AG10803 (cell line): ENCODE data around the gene TANC1.

Experiments
- DNase-seq: peaks from one replicate; pipeline ENCODE4 v3.0.0; 2010; ENCODE audit warnings: low read depth
- H3K4me3 ChIP-seq: 2 replicates; pipeline ENCODE4 v1.5.1; 2011; ENCODE audit warnings: mild to moderate bottlenecking, low read length, control low read depth
- CTCF ChIP-seq: conservative IDR thresholded peaks from 2 replicates; pipeline ENCODE4 v1.5.1; 2011; ENCODE audit warnings: mild to moderate bottlenecking, low read length, control low read depth, inconsistent platforms

Gene TANC1

DNA sequence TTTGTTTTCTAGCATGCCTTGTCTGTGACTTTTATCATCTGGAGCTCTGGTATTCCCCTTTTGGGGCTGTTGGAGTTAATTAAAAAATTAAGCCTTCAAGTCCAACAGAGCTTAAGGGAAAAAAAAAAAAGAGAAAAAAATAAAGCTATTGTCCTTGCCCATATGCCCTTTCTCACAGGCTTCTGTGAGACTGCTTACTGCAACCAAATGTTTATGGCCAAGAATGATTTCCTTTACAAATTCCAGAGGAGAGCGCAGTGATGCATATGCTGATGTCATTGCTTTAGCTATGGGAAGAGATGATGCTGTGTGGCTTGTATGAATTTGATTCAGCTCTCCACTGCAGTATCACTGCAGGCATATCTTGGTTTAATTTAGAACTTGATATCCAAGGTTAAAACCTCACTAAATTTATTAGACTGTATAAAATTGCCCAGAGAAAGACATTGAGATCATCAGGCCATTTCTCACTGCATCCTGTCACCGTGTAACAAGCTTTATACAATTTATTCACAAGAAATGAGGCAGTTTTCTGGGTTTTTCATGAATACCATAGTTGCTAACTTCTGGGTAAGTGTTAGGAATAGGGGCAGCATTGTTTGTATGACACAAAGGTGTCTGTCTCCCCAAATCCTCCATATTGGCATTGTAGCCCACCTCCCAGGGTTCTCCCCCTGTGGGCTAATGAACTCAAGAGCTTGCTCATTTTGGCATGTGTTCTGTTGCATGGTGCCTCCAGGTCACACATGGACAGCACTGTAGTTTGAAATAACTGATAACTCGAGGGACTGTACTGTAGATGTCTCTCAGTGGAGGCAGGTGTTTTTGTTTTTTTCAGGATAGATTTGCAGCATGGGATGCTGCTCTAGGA lies 85.0 kb downstream of the TANC1 start:
- DNase-seq, result peak; percentile 75
- no peak overlapping the region for H3K4me3 ChIP-seq
- no peak for TF ChIP-seq CTCF

DNA sequence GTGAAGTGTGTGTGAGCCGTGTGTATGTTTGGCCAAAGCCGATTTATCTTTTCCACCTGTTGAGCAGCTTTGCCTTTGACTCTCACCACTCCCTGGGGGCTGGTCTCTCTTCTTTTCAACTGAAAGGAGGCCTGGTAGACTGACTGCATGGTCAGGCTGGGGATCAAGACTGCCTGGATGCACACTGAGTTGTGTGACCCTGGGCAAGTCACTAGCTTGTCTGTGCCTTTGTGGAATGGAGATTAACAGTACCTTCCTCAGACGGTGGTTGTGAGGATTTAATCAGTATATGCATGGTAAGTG lies 85.5 kb downstream of the TANC1 start:
- DNase-seq, result no peak
- H3K4me3 ChIP-seq, result no peak overlapping the region
- no peak for TF ChIP-seq CTCF

- H3K4me3 ChIP-seq, result no peak overlapping the region
- no peak for TF ChIP-seq CTCF
- no peak for DNase-seq
Observed at GRCh38 chr2:159054985-159055384, 86.5 kb downstream of the TANC1 start.

- no peak overlapping the region for H3K4me3 ChIP-seq
- DNase-seq, result no peak
- TF ChIP-seq CTCF, result no peak
Observed at GRCh38 chr2:159060518-159060917, 92.1 kb downstream of the TANC1 start.

DNA sequence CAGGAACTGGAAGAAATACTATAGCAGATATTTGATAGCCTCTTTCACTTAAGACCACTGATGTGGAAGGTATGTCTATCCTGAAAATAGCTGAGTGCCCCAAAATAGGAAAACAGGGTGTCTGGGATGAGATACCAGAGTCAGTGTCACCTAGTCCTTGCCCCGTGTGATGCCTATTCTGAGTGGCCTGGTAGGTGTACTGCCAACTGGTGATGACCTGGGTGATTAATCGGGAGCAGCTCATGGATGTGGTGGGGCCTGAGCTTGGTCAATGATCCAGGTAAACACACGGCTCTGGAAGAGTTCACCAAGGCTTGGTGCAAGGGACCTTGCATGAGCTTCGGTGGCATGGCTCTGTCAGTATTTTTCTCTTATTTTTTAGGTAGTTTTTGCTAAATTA lies 95.2 kb downstream of the TANC1 start:
- no peak overlapping the region for H3K4me3 ChIP-seq
- no peak for TF ChIP-seq CTCF
- no peak for DNase-seq

- no peak overlapping the region for H3K4me3 ChIP-seq
- no peak for TF ChIP-seq CTCF
- DNase-seq, result peak; percentile 41
Observed at GRCh38 chr2:159064446-159065301, 96.2 kb downstream of the TANC1 start.
